GM13976 (cell line): ENCODE data around the gene FBXO44.

Source experiments
- DNase-seq: peaks from one replicate; pipeline ENCODE4 v3.0.0; 2012; ENCODE audit warnings: low spot score
- in situ Hi-C: fragments of 300-500 bp; cut with MboI; formaldehyde crosslinking; loops from one replicate; pipeline ENCODE4 v1.12.0; 2022; ENCODE audit warnings: low sequenced_read_pairs, mixed read lengths, inconsistent platforms; ENCODE audit not compliant: unreplicated experiment
- TF ChIP-seq, protein P1 (sequence below): IDR thresholded peaks from 2 replicates; pipeline ENCODE4 v1.5.1; 2012; ENCODE audit warnings: borderline replicate concordance, mild to moderate bottlenecking; ENCODE audit not compliant: insufficient read depth; ENCODE audit errors: extremely low read depth, missing control alignments, control extremely low read depth

Gene FBXO44

DNA sequence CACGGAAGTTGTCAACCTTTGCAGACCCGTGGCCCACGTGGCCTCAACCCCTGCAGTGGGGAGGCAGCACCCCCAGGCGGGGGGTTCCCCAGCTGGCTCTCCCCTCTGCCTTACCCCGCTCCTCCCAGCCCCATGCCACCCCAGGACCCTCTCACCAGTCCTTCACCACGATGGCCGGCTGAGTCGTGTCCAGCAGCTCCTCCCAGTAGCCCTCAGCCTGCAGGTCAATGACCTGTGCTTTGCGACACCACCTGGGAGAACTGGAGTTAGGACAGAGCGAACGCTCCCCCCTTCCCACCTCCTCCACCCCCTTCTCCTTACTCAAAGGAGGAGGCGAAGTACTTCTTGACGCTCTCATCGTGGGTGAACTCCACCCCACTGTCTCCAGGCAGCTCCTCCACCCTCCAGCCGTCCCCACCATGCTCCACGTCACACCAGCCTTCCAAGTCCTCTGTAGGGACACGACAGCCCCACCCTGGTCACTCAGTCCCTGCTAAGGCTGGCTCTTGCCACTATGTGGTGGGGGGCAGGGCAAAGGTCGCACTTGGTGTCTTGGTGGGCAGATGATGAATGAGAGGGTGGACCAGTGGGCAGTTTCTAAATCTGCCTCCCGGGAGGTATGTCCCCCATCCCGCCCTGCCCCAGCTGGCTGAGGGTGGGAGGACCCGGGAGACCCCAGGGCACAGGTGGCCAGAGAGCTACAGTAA is 4.9 kb upstream of the FBXO44 start:
- DNase-seq: no peak
- in situ Hi-C loops: loop anchor here (10.0 to 25.0 kb wide), 3 partner anchors 65 to 587 kb away; partner anchors contain the start of gene SRM
- TF ChIP-seq, protein P1, sequence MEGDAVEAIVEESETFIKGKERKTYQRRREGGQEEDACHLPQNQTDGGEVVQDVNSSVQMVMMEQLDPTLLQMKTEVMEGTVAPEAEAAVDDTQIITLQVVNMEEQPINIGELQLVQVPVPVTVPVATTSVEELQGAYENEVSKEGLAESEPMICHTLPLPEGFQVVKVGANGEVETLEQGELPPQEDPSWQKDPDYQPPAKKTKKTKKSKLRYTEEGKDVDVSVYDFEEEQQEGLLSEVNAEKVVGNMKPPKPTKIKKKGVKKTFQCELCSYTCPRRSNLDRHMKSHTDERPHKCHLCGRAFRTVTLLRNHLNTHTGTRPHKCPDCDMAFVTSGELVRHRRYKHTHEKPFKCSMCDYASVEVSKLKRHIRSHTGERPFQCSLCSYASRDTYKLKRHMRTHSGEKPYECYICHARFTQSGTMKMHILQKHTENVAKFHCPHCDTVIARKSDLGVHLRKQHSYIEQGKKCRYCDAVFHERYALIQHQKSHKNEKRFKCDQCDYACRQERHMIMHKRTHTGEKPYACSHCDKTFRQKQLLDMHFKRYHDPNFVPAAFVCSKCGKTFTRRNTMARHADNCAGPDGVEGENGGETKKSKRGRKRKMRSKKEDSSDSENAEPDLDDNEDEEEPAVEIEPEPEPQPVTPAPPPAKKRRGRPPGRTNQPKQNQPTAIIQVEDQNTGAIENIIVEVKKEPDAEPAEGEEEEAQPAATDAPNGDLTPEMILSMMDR: no peak

DNA sequence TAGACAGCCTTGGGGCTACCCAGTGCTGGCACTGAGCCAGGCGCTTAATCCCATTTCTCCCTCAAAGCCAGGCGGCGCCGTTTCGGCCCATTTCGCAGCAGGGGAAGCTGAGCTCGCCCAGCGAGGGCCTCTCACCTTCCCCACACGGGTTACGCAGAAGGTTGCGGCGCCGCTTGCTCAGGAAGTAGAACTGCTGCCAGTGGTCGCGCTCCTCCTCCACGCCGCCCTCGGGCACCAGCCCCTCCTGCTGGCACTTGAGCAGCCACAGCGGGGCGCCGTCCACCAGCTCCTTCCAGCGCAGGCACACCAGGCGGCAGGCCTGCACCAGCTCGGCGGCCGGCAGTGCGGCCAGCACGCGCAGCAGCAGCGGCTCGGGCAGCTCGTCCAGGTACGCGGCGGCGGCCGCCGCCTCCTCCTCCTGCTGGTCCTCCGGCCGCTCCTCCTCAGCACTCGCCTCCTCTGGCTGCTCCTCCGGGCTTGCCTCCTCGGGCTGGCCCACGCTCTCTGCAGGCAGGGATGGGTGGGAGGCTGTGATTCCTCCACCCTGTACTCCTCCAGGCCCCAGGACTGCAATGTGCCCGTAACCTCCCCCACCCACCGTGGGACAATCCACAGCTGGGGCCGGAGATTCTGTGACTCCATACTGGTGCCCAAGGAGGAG is 4.2 kb upstream of the FBXO44 start:
- TF ChIP-seq, protein P1: peak; percentile 86
- DNase-seq: peak; percentile 84
- in situ Hi-C loops: loop anchor here (10.0 kb wide), 1 partner anchor 64 kb away; no protein-coding TSS in a partner anchor

GRCh38 chr1:11651017-11651416 is 3.7 kb upstream of the FBXO44 start:
- TF ChIP-seq, protein P1: no peak
- in situ Hi-C loops: loop anchor here (10.0 kb wide), 1 partner anchor 64 kb away; no protein-coding TSS in a partner anchor
- no peak for DNase-seq

DNA sequence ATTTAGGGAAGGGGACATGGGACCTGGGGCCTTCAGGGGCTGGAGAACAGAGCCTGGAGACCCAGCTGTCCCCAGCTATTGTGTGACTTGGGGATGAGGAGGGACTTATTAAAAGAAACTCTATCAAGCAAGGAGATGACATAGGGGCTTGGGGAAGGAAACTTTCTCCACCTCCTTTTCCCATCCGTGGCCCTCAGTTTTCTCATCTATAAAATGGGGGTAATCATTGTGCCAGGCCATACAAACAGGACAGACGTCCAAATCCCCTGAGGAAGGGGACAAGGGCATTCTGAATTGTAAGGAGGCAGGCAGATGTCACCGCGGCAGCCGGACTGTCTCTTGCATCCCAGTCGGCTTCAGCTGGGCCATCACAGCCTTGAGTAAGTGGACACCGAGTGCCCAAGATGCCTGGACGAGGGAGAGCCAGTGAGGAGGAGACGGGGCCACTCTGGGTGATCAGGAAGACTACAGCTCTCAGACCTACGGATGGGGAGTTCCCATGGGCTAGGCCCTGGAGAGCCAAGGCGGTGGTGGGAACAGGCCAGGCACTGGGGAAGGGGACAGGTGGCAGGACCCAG is 2.4 kb upstream of the FBXO44 start:
- in situ Hi-C loops: loop anchor here (10.0 kb wide), 1 partner anchor 63 kb away; no protein-coding TSS in a partner anchor
- no peak for DNase-seq
- TF ChIP-seq, protein P1: no peak

DNA sequence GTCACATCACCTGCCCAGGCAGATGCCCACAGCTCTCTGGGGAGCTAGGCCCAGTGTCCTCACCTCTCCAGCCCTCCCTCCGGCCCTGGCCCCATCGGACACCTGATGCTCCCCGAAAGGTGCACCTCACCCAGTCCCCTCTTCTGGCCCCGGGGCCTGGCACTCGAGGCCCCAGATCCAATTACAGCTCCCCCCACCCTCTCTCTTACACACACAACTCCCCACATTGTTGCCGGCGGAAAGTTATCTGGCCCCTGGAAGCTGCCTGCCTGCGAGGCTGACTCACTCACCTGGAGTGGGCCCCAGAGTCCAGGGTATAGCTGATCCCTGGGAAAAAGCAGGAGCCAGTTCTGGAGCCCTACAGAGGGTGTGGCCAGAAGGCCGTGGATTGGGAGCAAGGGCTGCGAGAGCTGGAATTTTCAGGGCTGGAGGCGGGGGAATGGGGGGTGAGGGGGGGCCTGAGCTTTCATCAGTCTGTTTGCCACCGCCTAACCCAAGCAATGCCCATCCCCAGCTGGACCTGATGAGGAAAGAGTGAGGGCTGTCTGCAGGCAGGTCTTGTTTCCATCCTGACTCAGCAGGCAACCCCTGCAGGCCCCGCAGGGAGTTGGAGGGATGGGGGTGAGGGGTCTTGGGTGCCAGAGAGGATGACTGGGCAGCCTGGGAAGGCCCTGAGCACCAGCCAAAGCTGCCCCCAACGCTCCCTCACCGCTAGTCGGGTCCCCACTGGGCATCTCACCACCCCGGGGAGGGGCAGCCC is 1.4 kb upstream of the FBXO44 start:
- TF ChIP-seq, protein P1: no peak
- no peak for DNase-seq
- in situ Hi-C loops: loop anchor here (10.0 kb wide), 1 partner anchor 62 kb away; no protein-coding TSS in a partner anchor

DNA sequence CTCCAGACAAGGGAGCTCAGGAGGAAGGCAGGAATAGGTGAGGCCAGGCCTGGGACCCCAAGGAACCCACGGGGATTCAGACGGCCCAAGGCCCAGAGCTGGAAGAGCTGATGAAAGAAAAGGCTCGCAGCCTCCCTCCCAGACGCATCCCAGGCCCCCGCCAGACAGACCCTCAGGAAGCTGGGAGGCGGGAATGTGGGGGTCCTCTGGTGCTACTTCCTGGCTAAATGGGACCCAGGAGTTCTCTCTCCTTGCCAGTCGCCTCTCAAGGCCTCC is 878 bp upstream of the FBXO44 start:
- in situ Hi-C loops: loop anchor here (10.0 kb wide), 1 partner anchor 61 kb away; no protein-coding TSS in a partner anchor
- TF ChIP-seq, protein P1: no peak
- DNase-seq: no peak
